ENCODE measurements around the gene RALGAPA1.
"Not testable (repeated sequence)": the region's sequence is repeated elsewhere in the genome, so short reads cannot be mapped to it uniquely, and the experiment has no call there.

Gene RALGAPA1

GRCh38 chr14:35761922-35762321 lies 47.2 kb downstream of the RALGAPA1 start:
- no peak for DNase-seq (ENCODE audit: low read depth)

GRCh38 chr14:35760143-35760542 lies 49.0 kb downstream of the RALGAPA1 start:
- no peak for DNase-seq (ENCODE audit: low read depth)

- no peak for DNase-seq (ENCODE audit: low read depth)
These were observed 50.5 kb downstream of the RALGAPA1 start for GRCh38 chr14:35758523-35759129.

- DNase-seq (ENCODE audit: low read depth) = no peak
These were observed 54.4 kb downstream of the RALGAPA1 start for GRCh38 chr14:35754671-35755070.

- no peak for DNase-seq (ENCODE audit: low read depth)
These were observed 56.7 kb downstream of the RALGAPA1 start for GRCh38 chr14:35752380-35752779.

GRCh38 chr14:35750202-35750904 lies 58.7 kb downstream of the RALGAPA1 start:
- DNase-seq (ENCODE audit: low read depth) = no peak

GRCh38 chr14:35747379-35747778 lies 61.7 kb downstream of the RALGAPA1 start:
- DNase-seq (ENCODE audit: low read depth) = no peak

- DNase-seq (ENCODE audit: low read depth) = no peak
These were observed 66.7 kb downstream of the RALGAPA1 start for GRCh38 chr14:35742442-35742841.

GRCh38 chr14:35742032-35742371 lies 67.1 kb downstream of the RALGAPA1 start:
- no peak for DNase-seq (ENCODE audit: low read depth)

GRCh38 chr14:35741345-35742031 lies 67.6 kb downstream of the RALGAPA1 start:
- DNase-seq (ENCODE audit: low read depth) = no peak

GRCh38 chr14:35740215-35740614 lies 68.9 kb downstream of the RALGAPA1 start:
- DNase-seq (ENCODE audit: low read depth) = no peak

- DNase-seq (ENCODE audit: low read depth) = not testable (repeated sequence)
These were observed 73.9 kb downstream of the RALGAPA1 start for GRCh38 chr14:35735163-35735562.

- DNase-seq (ENCODE audit: low read depth) = not testable (repeated sequence)
These were observed 75.6 kb downstream of the RALGAPA1 start for GRCh38 chr14:35733510-35733909.

- no peak for DNase-seq (ENCODE audit: low read depth)
These were observed 78.2 kb downstream of the RALGAPA1 start for GRCh38 chr14:35730871-35731270.

GRCh38 chr14:35727764-35728163 lies 81.3 kb downstream of the RALGAPA1 start:
- DNase-seq (ENCODE audit: low read depth) = no peak

- no peak for DNase-seq (ENCODE audit: low read depth)
These were observed 83.2 kb downstream of the RALGAPA1 start for GRCh38 chr14:35725930-35726329.

GRCh38 chr14:35715079-35715478 lies 94.0 kb downstream of the RALGAPA1 start:
- DNase-seq (ENCODE audit: low read depth) = no peak

- DNase-seq (ENCODE audit: low read depth) = no peak
These were observed 96.6 kb downstream of the RALGAPA1 start for GRCh38 chr14:35712466-35712865.

- no peak for DNase-seq (ENCODE audit: low read depth)
These were observed 101.0 kb downstream of the RALGAPA1 start for GRCh38 chr14:35708062-35708461.

- DNase-seq (ENCODE audit: low read depth) = no peak
These were observed 103.5 kb downstream of the RALGAPA1 start for GRCh38 chr14:35705636-35706035.

- no peak for DNase-seq (ENCODE audit: low read depth)
These were observed 104.2 kb downstream of the RALGAPA1 start for GRCh38 chr14:35704793-35705493.

- DNase-seq (ENCODE audit: low read depth) = no peak
These were observed 107.6 kb downstream of the RALGAPA1 start for GRCh38 chr14:35701531-35701930.

Measured in fibroblast of the conjunctiva (primary cell).